Measurements from ENCODE around the gene NIM1K. TPM values are rescaled to one million over a fixed set of nuclear protein-coding genes. Genes with fewer than 3 reads are reported as not detected.

The NIM1K gene
- total and polyA plus RNA-seq, 2 of the 13 experiments (the other 11 are each of a cell fraction or from before 2014, with no cell fraction given), result 0.04 TPM; not detected in 1

GRCh38 chr5:43219120-43219519, 27.1 kb downstream of the NIM1K start:
- FAIRE-seq, result no peak
- CTCF ChIA-PET (ENCODE audit: low intra/inter-chr PET ratio, low total read pairs), result no interaction called here
- POLR2A ChIA-PET, result no interaction called here

More at GRCh38 chr5:43219120-43219519, 27.1 kb downstream of the NIM1K start:
- Histone ChIP-seq H3K4me1 (ENCODE audit: insufficient read depth, low read length) (no peaks in the 10 kb centered on the region), H3K4me2 (ENCODE audit: low read depth, low read length) (no peak overlapping the region), H3K9me3 (ENCODE audit: low read length) (no peaks in the 10 kb centered on the region), H3K79me2 (ENCODE audit: insufficient read depth, low read length) (no peaks in the 10 kb centered on the region), H3K27me3 (ENCODE audit: control insufficient read depth in 1 of 2, insufficient read depth in 2 of 2, low read length in 2 of 2) (no peaks in the 10 kb centered on the region), H3K4me3 (replicated peaks in 1 of 3; ENCODE audit: insufficient read depth in 1 of 3, low read depth in 2 of 3, low read length in 3 of 3) (no peak overlapping the region), H3K36me3 (replicated peaks in 1 of 2; ENCODE audit: control insufficient read depth in 1 of 2, insufficient read depth in 2 of 2, low read length in 2 of 2) (no peaks in the 10 kb centered on the region), H4K20me1 (ENCODE audit: insufficient read depth, low read length) (no peaks in the 10 kb centered on the region), H3K9ac (ENCODE audit: insufficient read depth, low read depth, low read length) (no peak overlapping the region), H2AFZ (ENCODE audit: low read length) (no peak overlapping the region), H3K27ac (ENCODE audit: extremely low read length, insufficient read depth, low read length) (no peak overlapping the region)
- BruUV-seq (replicated peaks), result no TSS peak
- WGBS (ENCODE audit: low lambda C conversion rate), result 0% methylated on average over 1 of the region's 1 CpG
- intact Hi-C loops (cut with micrococcal nuclease; ENCODE audit: unreplicated experiment), result no loop called here
- no peak for DNase-seq (ENCODE audit: low spot score)
- in situ Hi-C loops (cut with HindIII; ENCODE audit: extremely low pct_ligation_motif_present, low pct_unique_long_range_greater_than_20kb), result no loop called here
- TF ChIP-seq IRF9 (CRISPR knock-in tag; IDR thresholded peaks at IDR 0.05; ENCODE audit: borderline replicate concordance) (no peak), ZFX (CRISPR knock-in tag; IDR thresholded peaks at IDR 0.05; ENCODE audit: low read depth) (no peak), TEAD2 (CRISPR knock-in tag; IDR thresholded peaks at IDR 0.05) (no peak), CC2D1A (CRISPR knock-in tag; IDR thresholded peaks at IDR 0.05) (no peak), RERE (CRISPR knock-in tag; IDR thresholded peaks at IDR 0.05; ENCODE audit: low read depth) (no peak), NFRKB (IDR thresholded peaks at IDR 0.05) (no peak), TERF1 (CRISPR knock-in tag; IDR thresholded peaks at IDR 0.05) (no peak), ZNF501 (CRISPR knock-in tag; IDR thresholded peaks at IDR 0.05) (no peak), REPIN1 (CRISPR knock-in tag; IDR thresholded peaks at IDR 0.05; ENCODE audit: borderline replicate concordance, low read depth) (no peak), DRAP1 (CRISPR knock-in tag; IDR thresholded peaks at IDR 0.05) (no peak), ZNF335 (CRISPR knock-in tag; IDR thresholded peaks at IDR 0.05) (no peak), ZBTB1 (CRISPR knock-in tag; IDR thresholded peaks at IDR 0.05; ENCODE audit: borderline replicate concordance) (no peak), TFDP1 (CRISPR knock-in tag; IDR thresholded peaks at IDR 0.05; ENCODE audit: borderline replicate concordance) (no peak), SATB2 (CRISPR knock-in tag; IDR thresholded peaks at IDR 0.05) (no peak)
- no peak for ATAC-seq
